GM12872 (cell line): ENCODE results near the gene DNAJC5G.

ENCODE experiments used
- TF ChIP-seq, protein P1 (sequence below): IDR thresholded peaks from 3 replicates; pipeline ENCODE4 v1.5.1; 2011; ENCODE audit warnings: low read depth, mild to moderate bottlenecking, low read length, moderate library complexity; ENCODE audit not compliant: insufficient read depth

The DNAJC5G gene

GRCh38 chr2:27255660-27256059 lies 19.6 kb upstream of the DNAJC5G start:
- TF ChIP-seq, protein P1, sequence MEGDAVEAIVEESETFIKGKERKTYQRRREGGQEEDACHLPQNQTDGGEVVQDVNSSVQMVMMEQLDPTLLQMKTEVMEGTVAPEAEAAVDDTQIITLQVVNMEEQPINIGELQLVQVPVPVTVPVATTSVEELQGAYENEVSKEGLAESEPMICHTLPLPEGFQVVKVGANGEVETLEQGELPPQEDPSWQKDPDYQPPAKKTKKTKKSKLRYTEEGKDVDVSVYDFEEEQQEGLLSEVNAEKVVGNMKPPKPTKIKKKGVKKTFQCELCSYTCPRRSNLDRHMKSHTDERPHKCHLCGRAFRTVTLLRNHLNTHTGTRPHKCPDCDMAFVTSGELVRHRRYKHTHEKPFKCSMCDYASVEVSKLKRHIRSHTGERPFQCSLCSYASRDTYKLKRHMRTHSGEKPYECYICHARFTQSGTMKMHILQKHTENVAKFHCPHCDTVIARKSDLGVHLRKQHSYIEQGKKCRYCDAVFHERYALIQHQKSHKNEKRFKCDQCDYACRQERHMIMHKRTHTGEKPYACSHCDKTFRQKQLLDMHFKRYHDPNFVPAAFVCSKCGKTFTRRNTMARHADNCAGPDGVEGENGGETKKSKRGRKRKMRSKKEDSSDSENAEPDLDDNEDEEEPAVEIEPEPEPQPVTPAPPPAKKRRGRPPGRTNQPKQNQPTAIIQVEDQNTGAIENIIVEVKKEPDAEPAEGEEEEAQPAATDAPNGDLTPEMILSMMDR = no peak

DNA sequence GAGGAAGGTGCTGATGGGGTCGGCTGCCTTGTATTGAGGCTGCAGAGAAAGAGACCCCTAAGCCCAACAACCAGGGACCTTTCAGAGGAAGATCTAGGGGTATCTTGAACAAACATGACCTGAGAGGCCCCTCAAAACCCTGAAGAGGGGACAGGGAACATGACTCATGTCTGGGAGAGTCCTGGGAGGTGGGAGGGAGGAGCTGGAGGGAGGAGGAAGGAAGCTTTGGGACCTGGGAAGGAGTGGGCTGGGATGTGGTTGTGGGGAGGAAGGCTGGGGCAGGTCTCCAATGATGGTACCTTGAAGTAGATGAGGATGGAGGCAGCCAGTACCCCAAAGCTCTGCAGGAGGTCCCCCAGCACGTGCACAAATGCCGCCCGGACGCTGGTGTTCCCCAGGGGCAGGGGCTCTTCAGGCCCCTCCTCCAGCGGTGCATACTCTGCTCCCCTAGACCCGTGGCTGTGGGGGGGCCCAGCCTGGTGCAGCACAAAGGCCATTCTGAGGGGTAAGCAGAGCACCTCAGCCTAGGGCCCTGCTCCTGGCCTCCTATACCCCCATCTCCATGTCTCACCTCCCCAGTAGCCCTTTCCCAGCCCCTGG lies 18.3 kb upstream of the DNAJC5G start:
- TF ChIP-seq, protein P1 = no peak

GRCh38 chr2:27258051-27258450 lies 17.2 kb upstream of the DNAJC5G start:
- TF ChIP-seq, protein P1 = no peak

DNA sequence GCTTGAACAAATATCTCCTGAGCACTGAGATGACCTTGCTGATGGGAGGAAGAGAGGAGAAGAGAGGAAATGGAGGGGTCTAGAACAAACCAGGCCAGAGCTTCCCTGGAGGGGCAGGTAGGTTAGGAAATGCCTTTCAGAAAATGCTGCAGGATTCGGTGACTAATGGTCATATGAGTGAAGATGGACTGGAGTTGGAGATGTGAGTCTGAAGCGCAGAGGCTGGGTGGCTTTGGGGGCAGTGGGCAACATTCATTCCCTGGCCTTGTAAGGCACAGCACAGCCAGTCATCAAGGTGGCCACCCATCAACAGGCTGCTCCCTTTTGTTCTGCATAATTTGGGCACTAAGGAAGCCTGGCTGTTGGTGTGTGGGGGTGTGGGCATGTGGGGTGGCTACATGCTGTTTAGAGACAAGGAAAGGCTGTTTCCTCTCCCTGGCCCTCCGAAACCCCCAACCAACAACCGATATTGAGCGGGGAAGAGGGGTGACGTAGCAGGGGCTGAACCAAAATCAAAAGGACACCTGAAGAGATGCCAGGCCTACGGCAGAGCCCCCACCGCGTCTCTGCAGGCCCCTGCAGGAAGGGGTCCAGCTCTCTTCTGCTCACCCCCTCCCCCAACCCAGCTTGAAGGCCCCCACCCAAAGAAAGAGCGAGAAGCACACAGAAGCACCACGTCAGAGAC lies 13.8 kb upstream of the DNAJC5G start:
- TF ChIP-seq, protein P1 = no peak

DNA sequence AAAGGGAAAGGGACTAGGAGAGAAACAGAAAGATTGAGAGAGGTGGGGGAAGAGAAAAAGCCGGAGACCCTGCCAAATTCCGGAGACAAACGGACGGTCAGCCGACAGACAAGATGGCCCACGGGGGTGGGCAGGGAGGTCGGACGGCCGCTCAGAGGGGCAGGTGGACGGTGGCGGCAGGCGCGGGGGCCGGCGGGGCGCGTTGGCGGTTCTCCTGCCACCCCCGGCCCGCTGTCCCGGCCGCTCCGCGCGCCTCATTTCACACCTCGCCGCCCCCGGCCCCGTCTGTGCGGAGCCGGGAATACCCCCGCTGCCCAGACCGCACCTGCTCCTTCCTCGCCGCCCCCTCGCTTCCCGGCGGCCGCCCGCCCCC lies 13.3 kb upstream of the DNAJC5G start:
- TF ChIP-seq, protein P1 = no peak

- TF ChIP-seq, protein P1 = no peak
Measured at GRCh38 chr2:27262379-27263286, 12.6 kb upstream of the DNAJC5G start, which contains the start of gene SLC30A3. SLC30A3 (minus strand) TSS chr2:27263047; CDS start chr2:27262906, 141 bp downstream.
